ENCODE measurements around the gene TEX9. TPM values are rescaled to one million over a fixed set of nuclear protein-coding genes. Genes with fewer than 3 reads are reported as not detected.
"Not testable (repeated sequence)": the region's sequence is repeated elsewhere in the genome, so short reads cannot be mapped to it uniquely, and the experiment has no call there.

The TEX9 gene
- total RNA-seq, 2 experiments from 2014 or later: 0.71 to 1.1 TPM

DNA sequence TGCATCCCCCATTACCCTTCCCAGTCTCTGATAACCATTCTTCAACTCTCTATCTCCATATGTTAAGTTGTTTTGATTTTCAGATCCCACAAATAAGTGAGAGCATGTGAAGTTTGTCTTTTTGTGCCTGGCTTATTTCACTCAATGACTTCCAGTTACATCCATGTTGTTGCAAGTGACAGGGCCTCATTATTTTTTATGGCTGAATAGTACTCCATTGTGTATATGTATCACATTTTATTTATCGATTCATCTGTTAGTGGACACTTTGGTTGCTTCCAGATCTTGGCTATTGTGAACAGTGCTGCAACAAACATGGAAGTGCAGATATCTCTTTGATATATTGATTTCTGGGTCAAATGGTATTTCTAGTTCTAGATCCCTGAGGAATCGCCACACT, 9.5 kb downstream of the TEX9 start:
- H3K4me3 Mint-ChIP-seq; DNase-seq; H3K9me3 Mint-ChIP-seq; H3K27ac Mint-ChIP-seq; H3K36me3 Mint-ChIP-seq (ENCODE audit: low read depth); H3K4me1 Mint-ChIP-seq; CTCF ChIA-PET; POLR2A ChIA-PET: not testable (repeated sequence)
- peaks cover 15% of the 10 kb centered on the region for H3K27me3 Mint-ChIP-seq

GRCh38 chr15:56377822-56378221, 12.6 kb downstream of the TEX9 start:
- H3K36me3 Mint-ChIP-seq (ENCODE audit: low read depth); CTCF ChIA-PET; H3K4me1 Mint-ChIP-seq; H3K27me3 Mint-ChIP-seq; H3K27ac Mint-ChIP-seq; DNase-seq; H3K4me3 Mint-ChIP-seq; POLR2A ChIA-PET: not testable (repeated sequence)
- H3K9me3 Mint-ChIP-seq: peaks cover 16% of the 10 kb centered on the region

DNA sequence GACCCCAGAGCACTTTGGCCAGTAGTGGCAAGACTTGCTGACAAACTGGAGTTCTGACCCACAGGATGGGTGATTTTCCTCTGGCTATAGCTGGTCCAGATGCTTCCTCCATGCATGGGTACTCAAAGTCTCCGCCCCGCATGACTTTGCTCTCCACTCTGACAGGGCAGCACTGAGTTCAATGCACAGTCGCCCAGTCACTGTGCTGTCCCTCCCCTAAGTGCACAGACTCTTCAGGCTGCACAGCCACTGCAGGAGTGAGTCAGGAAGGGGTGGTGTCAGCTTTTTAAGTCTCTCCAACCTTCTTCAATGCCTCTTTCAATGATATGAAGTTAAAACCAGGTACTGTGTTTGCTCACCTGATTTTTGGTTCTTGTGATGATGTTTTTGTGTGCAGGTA, 17.8 kb downstream of the TEX9 start:
- no peak overlapping the region for H3K4me3 Mint-ChIP-seq
- CTCF ChIA-PET: no interaction called here
- DNase-seq: no peak
- peaks cover 7% of the 10 kb centered on the region for H3K27me3 Mint-ChIP-seq
- POLR2A ChIA-PET: no interaction called here
- H3K9me3 Mint-ChIP-seq: peaks cover 13% of the 10 kb centered on the region
- H3K4me1 Mint-ChIP-seq: no peaks in the 10 kb centered on the region
- no peak overlapping the region for H3K27ac Mint-ChIP-seq
- H3K36me3 Mint-ChIP-seq (ENCODE audit: low read depth): no peaks in the 10 kb centered on the region

- Mint-ChIP-seq H3K27ac (no peak overlapping the region), H3K4me1 (no peaks in the 10 kb centered on the region), H3K36me3 (ENCODE audit: low read depth) (no peaks in the 10 kb centered on the region), H3K4me3 (no peak overlapping the region), H3K9me3 (peaks cover 6% of the 10 kb centered on the region), H3K27me3 (no peaks in the 10 kb centered on the region)
- ChIA-PET POLR2A (no interaction called here), CTCF (no interaction called here)
- no peak for DNase-seq
Measured at GRCh38 chr15:56385908-56386307, 20.7 kb downstream of the TEX9 start.

- Mint-ChIP-seq H3K9me3 (no peaks in the 10 kb centered on the region), H3K4me3 (no peak overlapping the region), H3K27me3 (no peaks in the 10 kb centered on the region), H3K27ac (no peak overlapping the region), H3K4me1 (no peaks in the 10 kb centered on the region), H3K36me3 (ENCODE audit: low read depth) (no peaks in the 10 kb centered on the region)
- CTCF ChIA-PET: no interaction called here
- POLR2A ChIA-PET: no interaction called here
- DNase-seq: no peak
Measured at GRCh38 chr15:56390739-56391267, 25.6 kb downstream of the TEX9 start.

GRCh38 chr15:56393277-56393676, 28.1 kb downstream of the TEX9 start:
- Mint-ChIP-seq H3K27ac (no peak overlapping the region), H3K4me3 (no peak overlapping the region), H3K4me1 (no peaks in the 10 kb centered on the region), H3K9me3 (no peaks in the 10 kb centered on the region), H3K27me3 (no peaks in the 10 kb centered on the region), H3K36me3 (ENCODE audit: low read depth) (no peaks in the 10 kb centered on the region)
- no peak for DNase-seq
- ChIA-PET CTCF (no interaction called here), POLR2A (no interaction called here)

- Mint-ChIP-seq H3K4me3 (no peak overlapping the region), H3K9me3 (no peaks in the 10 kb centered on the region), H3K36me3 (ENCODE audit: low read depth) (no peaks in the 10 kb centered on the region), H3K4me1 (no peaks in the 10 kb centered on the region), H3K27me3 (no peaks in the 10 kb centered on the region), H3K27ac (no peak overlapping the region)
- DNase-seq: no peak
- ChIA-PET CTCF (no interaction called here), POLR2A (no interaction called here)
Measured at GRCh38 chr15:56394909-56395308, 29.7 kb downstream of the TEX9 start.

DNA sequence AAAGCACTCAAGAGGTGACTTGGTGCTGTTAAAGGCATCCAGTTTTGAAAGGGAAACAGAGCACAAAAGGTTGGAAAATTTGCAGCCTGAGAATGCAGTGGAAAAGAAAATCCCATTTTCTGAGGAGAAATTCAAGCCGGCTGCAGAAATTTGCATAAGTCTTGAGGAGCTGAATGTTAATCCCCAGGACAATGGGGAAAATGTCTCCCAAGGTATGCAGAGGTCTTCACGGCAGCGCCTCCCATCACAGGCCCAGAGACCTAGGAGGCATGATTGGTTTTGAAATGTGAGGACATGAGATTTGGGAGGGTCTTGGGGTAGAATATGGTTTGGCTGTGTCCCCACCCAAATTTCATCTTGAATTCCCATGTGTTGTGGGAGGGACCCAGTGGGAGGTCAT, 32.1 kb downstream of the TEX9 start:
- POLR2A ChIA-PET; H3K27ac Mint-ChIP-seq; DNase-seq; H3K9me3 Mint-ChIP-seq; H3K36me3 Mint-ChIP-seq (ENCODE audit: low read depth); H3K27me3 Mint-ChIP-seq; H3K4me1 Mint-ChIP-seq; CTCF ChIA-PET; H3K4me3 Mint-ChIP-seq: not testable (repeated sequence)

DNA sequence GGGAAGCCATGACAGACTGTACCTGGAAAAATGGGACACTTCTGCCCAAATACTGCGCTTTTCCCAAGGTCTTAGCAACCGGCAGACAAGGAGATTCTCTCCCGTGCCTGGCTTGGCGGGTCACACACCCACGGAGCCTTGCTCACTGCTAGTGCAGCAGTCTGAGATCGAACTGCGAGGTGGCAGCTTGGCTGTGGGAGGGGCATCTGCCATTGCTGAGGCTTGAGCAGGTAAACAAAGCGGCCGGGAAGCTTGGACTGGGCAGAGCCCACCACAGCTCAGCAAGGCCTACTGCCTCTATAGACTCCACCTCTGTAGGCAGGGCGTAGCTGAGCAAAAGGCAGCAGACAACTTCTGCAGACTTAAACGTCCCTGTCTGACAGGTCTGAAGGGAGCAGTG, 34.0 kb downstream of the TEX9 start:
- POLR2A ChIA-PET; H3K4me3 Mint-ChIP-seq; H3K27ac Mint-ChIP-seq; CTCF ChIA-PET; H3K4me1 Mint-ChIP-seq; H3K9me3 Mint-ChIP-seq; H3K27me3 Mint-ChIP-seq; DNase-seq; H3K36me3 Mint-ChIP-seq (ENCODE audit: low read depth): not testable (repeated sequence)

DNA sequence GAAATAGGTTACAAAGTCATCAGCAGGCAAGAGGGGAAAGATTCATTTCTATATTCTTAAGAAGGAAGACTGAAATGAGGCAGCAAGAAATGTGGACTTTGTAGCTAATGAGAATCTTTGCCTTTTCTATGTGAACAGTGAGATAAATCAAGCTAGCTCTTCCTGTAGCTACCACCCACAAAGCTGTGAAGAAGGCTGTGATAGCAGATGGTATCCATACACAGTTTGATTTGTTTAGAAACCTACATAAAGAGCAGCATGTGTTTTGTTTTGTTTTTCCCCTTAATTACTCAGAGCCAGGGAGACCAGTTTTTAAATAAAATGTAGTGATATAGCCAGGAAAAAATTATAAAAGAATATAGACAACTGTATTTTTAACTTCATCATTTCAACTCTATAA, 45.5 kb downstream of the TEX9 start:
- ChIA-PET POLR2A (no interaction called here), CTCF (no interaction called here)
- DNase-seq: no peak
- H3K27ac Mint-ChIP-seq: no peak overlapping the region
- H3K36me3 Mint-ChIP-seq (ENCODE audit: low read depth): no peaks in the 10 kb centered on the region
- H3K4me3 Mint-ChIP-seq: no peak overlapping the region
- H3K27me3 Mint-ChIP-seq: peaks cover 3% of the 10 kb centered on the region
- H3K9me3 Mint-ChIP-seq: no peaks in the 10 kb centered on the region
- no peaks in the 10 kb centered on the region for H3K4me1 Mint-ChIP-seq

- no peaks in the 10 kb centered on the region for H3K36me3 Mint-ChIP-seq (ENCODE audit: low read depth)
- H3K27me3 Mint-ChIP-seq: peaks cover 3% of the 10 kb centered on the region
- POLR2A ChIA-PET: no interaction called here
- no peaks in the 10 kb centered on the region for H3K4me1 Mint-ChIP-seq
- no peak overlapping the region for H3K4me3 Mint-ChIP-seq
- H3K27ac Mint-ChIP-seq: no peak overlapping the region
- DNase-seq: no peak
- CTCF ChIA-PET: no interaction called here
- H3K9me3 Mint-ChIP-seq: no peaks in the 10 kb centered on the region
Measured at GRCh38 chr15:56411122-56411749, 46.0 kb downstream of the TEX9 start.

DNA sequence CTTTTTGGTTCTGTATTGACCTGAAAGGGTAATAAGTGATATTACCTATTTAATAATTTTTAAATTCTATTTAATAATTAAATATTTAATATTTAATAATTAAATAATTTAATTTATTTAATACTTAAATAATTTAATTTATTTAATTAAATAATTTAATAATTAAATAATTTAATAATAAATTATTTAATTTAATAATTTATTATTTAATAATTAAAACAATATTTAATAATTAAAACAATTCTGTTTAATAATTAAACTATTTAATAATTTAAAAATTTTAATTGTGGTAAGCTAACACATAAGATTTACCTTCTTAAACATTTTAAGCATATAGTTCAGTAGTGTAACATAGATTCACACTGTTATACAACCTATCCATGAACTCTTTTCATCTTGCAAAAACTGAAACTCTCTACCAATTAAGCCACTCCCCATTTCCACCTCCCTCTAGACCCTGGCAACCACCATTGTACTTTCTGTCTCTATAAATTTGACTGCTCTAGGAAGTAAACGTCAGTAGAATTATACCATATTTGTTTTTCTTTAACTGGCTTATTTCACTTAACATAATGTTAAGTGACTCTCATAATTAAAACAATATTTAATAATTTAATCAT, 48.0 kb downstream of the TEX9 start:
- H3K4me3 Mint-ChIP-seq; H3K27ac Mint-ChIP-seq; H3K4me1 Mint-ChIP-seq; DNase-seq; CTCF ChIA-PET; H3K36me3 Mint-ChIP-seq (ENCODE audit: low read depth); POLR2A ChIA-PET; H3K9me3 Mint-ChIP-seq; H3K27me3 Mint-ChIP-seq: not testable (repeated sequence)

DNA sequence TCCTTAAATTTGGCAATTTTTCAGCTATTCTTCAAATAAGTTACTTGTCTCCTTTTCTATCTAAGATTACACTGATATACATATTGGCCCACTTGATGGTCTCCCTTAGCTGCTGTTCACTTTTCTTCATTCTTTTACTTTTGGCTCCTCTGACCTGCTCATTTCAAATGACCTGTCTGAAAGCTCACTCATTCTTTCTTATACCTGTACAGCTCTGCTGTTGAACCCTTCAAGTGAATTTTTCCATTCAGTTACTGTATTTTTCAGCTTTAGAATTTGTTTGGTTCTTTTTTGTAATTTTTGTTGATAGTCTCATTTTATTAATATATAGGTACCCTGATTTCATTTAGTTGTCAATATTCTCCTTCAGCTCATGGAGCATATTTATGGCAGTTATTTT, 60.0 kb downstream of the TEX9 start:
- DNase-seq: no peak
- H3K27me3 Mint-ChIP-seq: no peaks in the 10 kb centered on the region
- no peak overlapping the region for H3K4me3 Mint-ChIP-seq

GRCh38 chr15:56425976-56426375, 60.8 kb downstream of the TEX9 start:
- no peak overlapping the region for H3K4me3 Mint-ChIP-seq
- H3K4me1 Mint-ChIP-seq: peaks cover 5% of the 10 kb centered on the region
- DNase-seq: no peak
- no peaks in the 10 kb centered on the region for H3K27me3 Mint-ChIP-seq
- ChIA-PET POLR2A (no interaction called here), CTCF (no interaction called here)
- peaks cover 12% of the 10 kb centered on the region for H3K9me3 Mint-ChIP-seq
- H3K27ac Mint-ChIP-seq: no peak overlapping the region
- no peaks in the 10 kb centered on the region for H3K36me3 Mint-ChIP-seq (ENCODE audit: low read depth)

More for the DNA sequence above, 60.0 kb downstream of the TEX9 start:
- peaks cover 12% of the 10 kb centered on the region for H3K9me3 Mint-ChIP-seq
- CTCF ChIA-PET: no interaction called here
- H3K27ac Mint-ChIP-seq: no peak overlapping the region
- POLR2A ChIA-PET: no interaction called here
- H3K4me1 Mint-ChIP-seq: peaks cover 5% of the 10 kb centered on the region
- H3K36me3 Mint-ChIP-seq (ENCODE audit: low read depth): no peaks in the 10 kb centered on the region
